Gastrocnemius medialis (tissue), 4 donors: ENCODE measurements around the gene GNB1.

Source experiments
- CTCF ChIP-seq, 5 experiments: fragments of 450-650 bp in 3 of 5; fragments of 200-600 bp in 2 of 5; sonication (generic) in 2 of 5; IDR thresholded peaks in 4 of 5; conservative IDR thresholded peaks in 1 of 5; 1 replicate in 4 of 5; 2 replicates in 1 of 5; pipeline ENCODE4 v1.5.1; 2016 to 2019; ENCODE audit warnings: antibody characterized with exemption in 5 of 5, mild to moderate bottlenecking in 3 of 5, moderate library complexity in 3 of 5
- POLR2A ChIP-seq, 2 donors: fragments of 450-650 bp; IDR thresholded peaks; one replicate each; pipeline ENCODE4 v1.6.1; 2017; ENCODE audit warnings: antibody characterized with exemption in 2 of 2, mild to moderate bottlenecking in 2 of 2, moderate library complexity in 2 of 2

- TF ChIP-seq CTCF (IDR thresholded peaks at IDR 0.05 in 4 of 5, conservative IDR thresholded peaks at IDR 0.05 in 1 of 5) (no peak), POLR2A (IDR thresholded peaks at IDR 0.05) (no peak)
Measured at GRCh38 chr1:1867164-1867563, 23.7 kb downstream of the GNB1 start.
